Liver (tissue), 9 donors: ENCODE measurements around the gene WNT7B. TPM values are rescaled to one million over a fixed set of nuclear protein-coding genes. Genes with fewer than 3 reads are reported as not detected.
A peak's percentile ranks its signal among the peaks of the same experiment; 100 is the strongest.

Source experiments
- DNase-seq: peaks from one replicate; pipeline ENCODE4 v3.0.0-alpha.2; 2017; ENCODE audit warnings: low spot score
- H3K27ac ChIP-seq, 2 donors: one replicate each; pipeline ENCODE4 v1.7.0; 2013; ENCODE audit warnings: inconsistent platforms in 2 of 2, low read length in 2 of 2, control low read depth in 1 of 2, low read depth in 1 of 2, mild to moderate bottlenecking in 1 of 2
- H3K27me3 ChIP-seq, 4 donors: one replicate each; pipeline versions ENCODE4 v1.6.1 to v1.7.0; 2013; ENCODE audit warnings: low read length in 3 of 4, inconsistent platforms in 1 of 4, mild to moderate bottlenecking in 1 of 4, moderate library complexity in 1 of 4; ENCODE audit not compliant: control insufficient read depth in 4 of 4, insufficient read depth in 4 of 4
- H3K36me3 ChIP-seq, 4 donors: one replicate each; pipeline versions ENCODE4 v1.6.1 to v1.7.0; 2013; ENCODE audit warnings: low read length in 3 of 4, mild to moderate bottlenecking in 3 of 4, low read depth in 1 of 4, moderate library complexity in 1 of 4; ENCODE audit not compliant: control insufficient read depth in 4 of 4, insufficient read depth in 3 of 4
- H3K4me1 ChIP-seq, 4 donors: one replicate each; pipeline versions ENCODE4 v1.6.1 to v1.7.0; 2013; ENCODE audit warnings: low read length in 3 of 4, mild to moderate bottlenecking in 3 of 4, moderate library complexity in 1 of 4; ENCODE audit not compliant: control insufficient read depth in 4 of 4, insufficient read depth in 4 of 4
- H3K4me3 ChIP-seq, 3 donors: one replicate each; pipeline versions ENCODE4 v1.6.1 to v1.7.0; 2013; ENCODE audit warnings: low read length in 3 of 3, control low read depth in 1 of 3, low read depth in 1 of 3, mild to moderate bottlenecking in 1 of 3
- H3K9ac ChIP-seq, 2 donors: one replicate each; pipeline ENCODE4 v1.7.0; 2013; ENCODE audit warnings: low read length in 2 of 2, mild to moderate bottlenecking in 2 of 2, moderate library complexity in 2 of 2, control low read depth in 1 of 2, low read depth in 1 of 2
- H3K9me3 ChIP-seq, 4 donors: one replicate each; pipeline versions ENCODE4 v1.6.1 to v1.7.0; 2013; ENCODE audit warnings: low read length in 3 of 4; ENCODE audit not compliant: control insufficient read depth in 4 of 4
- ATF3 ChIP-seq: IDR thresholded peaks from 2 replicates; pipeline ENCODE4 v1.6.1; 2016; ENCODE audit warnings: antibody characterized with exemption
- CTCF ChIP-seq: fragments of 150-350 bp; IDR thresholded peaks from 2 replicates; pipeline ENCODE4 v1.5.1; 2017; ENCODE audit warnings: improper control_type of control experiment, low read depth, low read length; ENCODE audit not compliant: missing input control
- FOXA1 ChIP-seq: IDR thresholded peaks from 2 replicates; pipeline ENCODE4 v1.6.1; 2016; ENCODE audit warnings: antibody characterized with exemption
- FOXA2 ChIP-seq: IDR thresholded peaks from 2 replicates; pipeline ENCODE4 v1.6.1; 2016; ENCODE audit warnings: antibody characterized with exemption
- GABPA ChIP-seq, 2 donors: IDR thresholded peaks in 1 of 2; conservative IDR thresholded peaks in 1 of 2; 2 replicates each; pipeline ENCODE4 v1.6.1; 2016; ENCODE audit warnings: antibody characterized with exemption in 2 of 2, mild to moderate bottlenecking in 1 of 2, moderate library complexity in 1 of 2
- HNF4A ChIP-seq, 2 donors: conservative IDR thresholded peaks; 2 replicates each; pipeline ENCODE4 v1.6.1; 2016; ENCODE audit warnings: antibody characterized with exemption in 2 of 2, mild to moderate bottlenecking in 2 of 2
- JUND ChIP-seq, 2 donors: IDR thresholded peaks; 2 replicates each; pipeline ENCODE4 v1.6.1; 2016; ENCODE audit warnings: antibody characterized with exemption in 2 of 2
- RAD21 ChIP-seq, 2 donors: IDR thresholded peaks; 2 replicates each; pipeline ENCODE4 v1.6.1; 2016; ENCODE audit warnings: antibody characterized with exemption in 2 of 2, mild to moderate bottlenecking in 2 of 2
- REST ChIP-seq: IDR thresholded peaks from 2 replicates; pipeline ENCODE4 v1.6.1; 2016; ENCODE audit warnings: antibody characterized with exemption, mild to moderate bottlenecking
- RXRA ChIP-seq, 2 donors: IDR thresholded peaks; 2 replicates each; pipeline ENCODE4 v1.6.1; 2017 to 2018; ENCODE audit warnings: antibody characterized with exemption in 2 of 2, mild to moderate bottlenecking in 1 of 2
- TAF1 ChIP-seq: conservative IDR thresholded peaks from 2 replicates; pipeline ENCODE4 v1.6.1; 2016; ENCODE audit warnings: antibody characterized with exemption, mild to moderate bottlenecking
- ZBTB33 ChIP-seq: IDR thresholded peaks from 2 replicates; pipeline ENCODE4 v1.6.1; 2016; ENCODE audit warnings: antibody characterized with exemption
- WGBS: extraction: QIAGEN DNeasy Blood & Tissue Kit; methylation state at CpG from one replicate; pipeline ENCODE4 v1.1.7; 2013; 5-methylcytosine and 5-hydroxymethylcytosine counted together
- polyA plus RNA-seq, 2 donors: library from polyadenylated mRNA; stranded (reverse) in 1 of 2; unstranded in 1 of 2; fragments of 200-250 nt in 1 of 2; fragments of >200 nt in 1 of 2; fragmentation: Nextera tagmentation in 1 of 2; extraction: Ambion mirVana in 1 of 2; gene quantifications; one replicate each; pipeline versions ENCODE4 v1.2.1 to v1.2.3, GENCODE V29; 2013 to 2015
- total RNA-seq, 2 donors: library from RNA; depleted of rRNA; stranded (reverse); fragments of >200 nt; gene quantifications; one replicate each; pipeline ENCODE4 v1.2.3, GENCODE V29; 2014
- donor health status: healthy.
- donor health status: healthy.
- donor health status: healthy.
- donor health status: healthy.
- donor health status: healthy.

WNT7B gene
- total and polyA plus RNA-seq, 4 donors = 0.06 to 0.28 TPM; not detected in 2

- TF ChIP-seq TAF1 = no peak
- TF ChIP-seq ZBTB33 = no peak
- no peak for TF ChIP-seq FOXA1
- TF ChIP-seq RAD21 (IDR thresholded peaks at IDR 0.05) = peak; percentile 96 to 99
These were observed 17.8 kb upstream of the WNT7B start (continued) for GRCh38 chr22:45994491-45995404.

GRCh38 chr22:45993841-45994240 lies 16.9 kb upstream of the WNT7B start:
- no peaks in the 10 kb centered on the region for H3K9me3 ChIP-seq
- H3K27ac ChIP-seq = no peak overlapping the region
- TF ChIP-seq HNF4A (conservative IDR thresholded peaks at IDR 0.05) (no peak), ATF3 (no peak), REST (no peak), RXRA (IDR thresholded peaks at IDR 0.05) (no peak), CTCF (no peak), JUND (IDR thresholded peaks at IDR 0.05) (no peak), FOXA2 (no peak), GABPA (IDR thresholded peaks at IDR 0.05 in 1 of 2, conservative IDR thresholded peaks at IDR 0.05 in 1 of 2) (no peak), ZBTB33 (no peak)
- no peak overlapping the region for H3K9ac ChIP-seq
- DNase-seq = no peak
- peaks cover 2 to 36% (median 7%) of the 10 kb centered on the region in 4 donors for H3K4me1 ChIP-seq
- H3K4me3 ChIP-seq = no peak overlapping the region
- H3K36me3 ChIP-seq = no peaks in the 10 kb centered on the region
- H3K27me3 ChIP-seq = no peaks in the 10 kb centered on the region
- 78% methylated on average over 2 of the region's 2 CpGs for WGBS
